GM21619 (cell line): ENCODE measurements around the gene DNHD1.

Experiments
- ATAC-seq: cut with Tn5 transposase; IDR thresholded peaks from one replicate; pipeline ENCODE4 v1.9.1; 2021; ENCODE audit not compliant: unreplicated experiment

The DNHD1 gene

GRCh38 chr11:6586434-6587359 is 89.6 kb downstream of the DNHD1 start:
- no peak for ATAC-seq

- ATAC-seq: no peak
Measured at GRCh38 chr11:6587360-6587953, 90.4 kb downstream of the DNHD1 start.

- ATAC-seq: no peak
Measured at GRCh38 chr11:6588018-6588417, 90.9 kb downstream of the DNHD1 start.

- ATAC-seq: no peak
Measured at GRCh38 chr11:6594142-6594768, 97.2 kb downstream of the DNHD1 start.

DNA sequence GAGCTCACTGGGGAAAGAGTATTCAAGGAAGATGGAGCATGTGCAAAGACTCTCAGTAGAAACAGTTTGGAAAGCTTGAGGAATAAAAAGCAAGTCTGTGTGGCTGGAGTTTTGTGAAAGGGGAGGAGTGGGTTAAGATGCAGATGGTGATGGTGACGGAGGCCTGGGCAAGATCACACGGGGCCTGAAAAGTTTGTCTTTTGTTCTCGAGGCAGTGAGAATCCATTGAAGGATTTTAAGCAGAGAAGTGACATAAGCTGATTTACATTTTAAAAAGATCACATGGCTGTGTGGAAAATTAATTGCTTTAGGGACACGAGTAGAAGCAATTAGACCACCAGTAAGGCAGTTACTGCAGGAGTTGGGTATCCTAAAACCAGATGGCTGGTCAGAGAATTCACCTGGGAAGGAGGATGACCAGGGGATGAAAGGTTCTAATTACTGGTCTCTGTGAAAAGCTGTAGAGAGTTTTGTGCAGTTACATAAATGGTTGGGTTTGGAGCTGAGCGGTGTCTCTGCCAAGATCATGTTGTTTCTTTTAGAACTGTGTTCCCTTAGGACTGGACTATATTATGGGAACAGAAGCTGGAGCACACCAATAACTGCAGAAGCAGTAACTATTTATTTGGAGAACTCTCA is 99.3 kb downstream of the DNHD1 start:
- no peak for ATAC-seq

DNA sequence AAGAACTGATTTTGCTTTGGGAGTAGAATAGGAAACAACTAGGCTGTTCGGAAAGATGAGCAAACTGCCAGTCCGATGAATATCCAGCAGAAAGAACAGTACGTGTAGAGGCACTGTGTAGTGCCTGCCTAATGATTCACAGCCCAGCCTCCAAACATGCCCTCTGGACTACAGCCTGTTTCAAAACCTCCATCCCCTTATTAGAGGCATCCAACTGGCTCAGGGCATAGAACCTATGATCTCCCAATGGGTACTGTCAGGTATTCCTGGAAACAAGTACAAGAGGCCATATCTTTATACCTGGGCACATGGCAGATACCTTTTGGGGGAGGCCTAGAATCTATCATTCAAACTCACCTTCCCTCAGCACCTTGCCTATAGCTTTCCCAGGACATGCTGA is 101.5 kb downstream of the DNHD1 start:
- no peak for ATAC-seq

DNA sequence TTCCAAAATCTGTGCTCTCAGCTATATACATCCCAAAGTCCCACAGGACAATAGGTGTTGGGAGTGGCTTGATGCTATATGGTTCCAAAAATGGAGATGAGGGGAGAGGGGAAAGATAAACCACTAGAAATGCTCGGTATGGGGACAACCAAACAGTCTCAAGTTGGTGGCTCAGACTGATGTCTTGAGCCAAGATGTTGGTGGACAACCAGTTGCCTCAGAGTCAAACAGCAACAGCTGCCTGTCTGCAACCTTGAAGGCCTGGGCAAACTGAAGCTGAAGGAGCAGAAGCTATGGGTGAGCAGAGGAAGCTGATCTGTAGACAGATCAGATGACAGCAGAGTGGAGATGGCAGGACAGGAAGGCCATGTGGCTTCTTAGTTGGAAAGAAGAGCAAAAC is 102.4 kb downstream of the DNHD1 start:
- ATAC-seq: no peak

DNA sequence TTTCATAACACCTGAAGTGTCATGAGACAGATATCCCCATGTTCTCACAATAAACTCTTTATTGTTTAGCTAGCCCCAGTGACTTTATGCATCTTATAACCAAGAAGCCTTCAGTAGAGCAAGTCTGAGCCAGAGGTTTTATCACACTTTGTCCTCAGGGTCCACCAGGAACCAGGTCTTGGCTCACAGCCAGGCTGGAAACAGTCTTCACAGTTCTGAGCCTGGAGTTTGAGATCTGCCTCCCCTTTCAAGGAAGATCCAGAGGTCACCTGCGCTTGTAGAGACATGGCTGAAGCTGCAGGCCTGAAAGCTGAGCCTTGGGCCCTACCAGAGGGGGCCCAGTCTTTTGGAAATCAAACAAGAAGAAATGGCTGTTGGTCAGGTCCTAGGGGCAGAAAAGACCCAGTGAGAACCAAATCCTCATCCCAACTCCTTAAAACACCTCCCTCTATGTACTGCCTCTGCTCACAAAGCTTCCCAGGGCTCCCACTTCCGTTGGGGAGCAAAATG is 102.9 kb downstream of the DNHD1 start:
- no peak for ATAC-seq

DNA sequence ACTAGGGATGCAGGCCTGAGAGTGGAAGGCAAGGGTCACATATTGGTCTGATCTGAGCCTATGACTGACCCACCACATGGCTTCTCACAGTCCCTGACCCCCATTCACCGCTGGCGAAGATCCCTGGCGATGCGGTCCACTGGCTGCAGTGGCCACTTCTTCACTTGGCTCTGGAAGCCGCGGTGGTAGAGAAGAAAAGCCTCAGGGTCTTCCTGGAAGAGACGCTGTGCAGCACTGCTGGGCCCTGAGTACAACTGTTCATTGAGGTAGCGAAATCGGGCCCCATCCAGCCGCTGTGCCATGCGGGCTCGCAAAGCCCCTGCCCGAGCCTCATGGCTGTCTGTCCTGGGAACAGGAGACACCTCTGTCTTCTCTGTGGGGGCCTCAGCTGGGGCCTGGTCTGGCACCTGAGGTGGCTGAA is 104.0 kb downstream of the DNHD1 start:
- no peak for ATAC-seq

- no peak for ATAC-seq
Measured at GRCh38 chr11:6602096-6602940, 105.2 kb downstream of the DNHD1 start.

GRCh38 chr11:6603287-6604080 is 106.4 kb downstream of the DNHD1 start, which contains the start of the genes ILK and RRP8:
Gene ILK, plus strand, starts transcription at chr11:6603774. Its CDS starts 498 bp downstream, at chr11:6604272.
Gene RRP8, minus strand, starts transcription at chr11:6603616. Its CDS starts 114 bp downstream, at chr11:6603502.
- peak; percentile 67 for ATAC-seq

- peak; percentile 35 for ATAC-seq
Measured at GRCh38 chr11:6604081-6604626, 107.1 kb downstream of the DNHD1 start.

DNA sequence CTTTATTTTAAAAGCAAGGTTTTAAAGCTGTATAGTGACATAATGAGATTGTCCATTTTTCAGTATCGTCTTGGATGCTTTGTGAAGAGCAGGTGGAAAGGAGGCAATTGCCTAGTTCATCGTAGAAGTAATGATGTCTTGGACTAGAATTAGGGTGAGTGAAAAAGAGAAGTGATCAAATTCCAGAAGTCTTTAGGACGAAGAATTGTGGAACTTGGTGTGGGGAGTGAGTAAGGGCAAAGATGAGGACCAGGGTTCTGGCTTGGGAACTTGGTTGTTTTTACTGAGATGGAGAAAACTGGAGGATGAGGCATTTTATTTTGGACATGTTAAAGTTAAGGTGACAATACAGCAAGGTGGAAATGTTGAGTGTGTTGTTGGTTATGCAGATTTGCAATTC is 107.7 kb downstream of the DNHD1 start:
- no peak for ATAC-seq

GRCh38 chr11:6606471-6607189 is 109.5 kb downstream of the DNHD1 start:
- peak; percentile 49 for ATAC-seq

GRCh38 chr11:6607190-6607795 is 110.2 kb downstream of the DNHD1 start:
- ATAC-seq: no peak

GRCh38 chr11:6608011-6608410 is 110.9 kb downstream of the DNHD1 start:
- ATAC-seq: no peak

- no peak for ATAC-seq
Measured at GRCh38 chr11:6608726-6609501, 111.8 kb downstream of the DNHD1 start.
